ENCODE data around the gene ST7.
"Not testable (repeated sequence)": the region's sequence is repeated elsewhere in the genome, so short reads cannot be mapped to it uniquely, and the experiment has no call there.

ST7 gene

GRCh38 chr7:116951366-116952292 lies 1.7 kb upstream of the ST7 start:
- no peak for DNase-seq

GRCh38 chr7:116952635-116953371 lies 498 bp upstream of the ST7 start:
- DNase-seq: peak; percentile 60

GRCh38 chr7:116953906-116954838 lies 871 bp downstream of the ST7 start:
- peak; percentile 33 for DNase-seq

GRCh38 chr7:116955340-116955739 lies 2.0 kb downstream of the ST7 start:
- DNase-seq: no peak

GRCh38 chr7:116955801-116956476 lies 2.6 kb downstream of the ST7 start:
- DNase-seq: peak; percentile 56

GRCh38 chr7:116956477-116956804 lies 3.1 kb downstream of the ST7 start:
- DNase-seq: no peak

GRCh38 chr7:116957874-116958273 lies 4.6 kb downstream of the ST7 start:
- no peak for DNase-seq

GRCh38 chr7:116961966-116962673 lies 8.8 kb downstream of the ST7 start:
- not testable (repeated sequence) for DNase-seq

GRCh38 chr7:116963234-116963633 lies 9.9 kb downstream of the ST7 start:
- peak; percentile 2 for DNase-seq

- no peak for DNase-seq
Observed at GRCh38 chr7:116966601-116967000, 13.3 kb downstream of the ST7 start.

- DNase-seq: no peak
Observed at GRCh38 chr7:116967254-116967922, 14.1 kb downstream of the ST7 start.

GRCh38 chr7:116967983-116968382 lies 14.7 kb downstream of the ST7 start:
- no peak for DNase-seq

- DNase-seq: no peak
Observed at GRCh38 chr7:116968631-116969030, 15.3 kb downstream of the ST7 start.

GRCh38 chr7:116969371-116969902 lies 16.1 kb downstream of the ST7 start:
- peak; percentile 25 for DNase-seq

GRCh38 chr7:116970238-116970910 lies 17.1 kb downstream of the ST7 start:
- peak; percentile 55 for DNase-seq

- DNase-seq: not testable (repeated sequence)
Observed at GRCh38 chr7:116971153-116971552, 17.9 kb downstream of the ST7 start.

- no peak for DNase-seq
Observed at GRCh38 chr7:116971869-116972268, 18.6 kb downstream of the ST7 start.

- not testable (repeated sequence) for DNase-seq
Observed at GRCh38 chr7:116975024-116975423, 21.7 kb downstream of the ST7 start.

GRCh38 chr7:116977172-116977571 lies 23.9 kb downstream of the ST7 start:
- DNase-seq: no peak

GRCh38 chr7:116978006-116978405 lies 24.7 kb downstream of the ST7 start:
- DNase-seq: no peak

Data from MV-4-11 (cell line).